ENCODE measurements around the gene LLCFC1. TPM values are rescaled to one million over a fixed set of nuclear protein-coding genes. Genes with fewer than 3 reads are reported as not detected.

The LLCFC1 gene
- total RNA-seq, 1 donor = not detected

- no peak for TF ChIP-seq CTCF (IDR thresholded peaks at IDR 0.05; ENCODE audit: insufficient read depth, low read length)
- H3K4me3 ChIP-seq (ENCODE audit: low read depth, low read length) = no peak overlapping the region
- no peak for DNase-seq (ENCODE audit: low read depth)
These were observed 673 bp upstream of the LLCFC1 start for GRCh38 chr7:142938611-142939010.

GRCh38 chr7:142940966-142941535, 1.8 kb downstream of the LLCFC1 start:
- H3K4me3 ChIP-seq (ENCODE audit: low read depth, low read length) = no peak overlapping the region
- no peak for TF ChIP-seq CTCF (IDR thresholded peaks at IDR 0.05; ENCODE audit: insufficient read depth, low read length)

DNA sequence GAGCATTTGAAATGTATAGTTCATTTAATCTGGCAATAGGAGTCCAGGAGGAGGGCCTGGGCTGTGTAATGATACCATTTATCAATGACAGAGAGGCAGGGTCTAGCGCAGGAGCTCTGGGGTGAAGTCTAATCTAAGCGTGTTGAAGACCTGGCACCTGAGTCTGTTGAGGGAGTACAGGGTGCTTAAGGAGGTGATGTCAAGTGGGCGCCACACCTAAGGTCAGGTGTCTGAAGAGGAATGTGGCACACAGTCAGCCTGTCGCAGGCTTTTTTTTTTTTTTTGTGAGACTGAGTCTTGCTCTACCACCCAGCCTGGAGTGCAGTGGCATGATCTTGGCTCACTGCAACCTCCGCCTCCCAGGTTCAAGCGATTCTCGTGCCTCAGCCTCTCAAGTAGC, 2.3 kb downstream of the LLCFC1 start:
- H3K4me3 ChIP-seq (ENCODE audit: low read depth, low read length) = no peak overlapping the region
- TF ChIP-seq CTCF (IDR thresholded peaks at IDR 0.05; ENCODE audit: insufficient read depth, low read length) = no peak
- no peak for DNase-seq (ENCODE audit: low read depth)

More at GRCh38 chr7:142940966-142941535, 1.8 kb downstream of the LLCFC1 start:
- DNase-seq (ENCODE audit: low read depth) = no peak

GRCh38 chr7:142942746-142943145, 3.5 kb downstream of the LLCFC1 start:
- TF ChIP-seq CTCF (IDR thresholded peaks at IDR 0.05; ENCODE audit: insufficient read depth, low read length) = no peak
- no peak overlapping the region for H3K4me3 ChIP-seq (ENCODE audit: low read depth, low read length)
- no peak for DNase-seq (ENCODE audit: low read depth)

- no peak for DNase-seq (ENCODE audit: low read depth)
- no peak for TF ChIP-seq CTCF (IDR thresholded peaks at IDR 0.05; ENCODE audit: insufficient read depth, low read length)
- no peak overlapping the region for H3K4me3 ChIP-seq (ENCODE audit: low read depth, low read length)
These were observed 4.5 kb downstream of the LLCFC1 start for GRCh38 chr7:142943706-142944268.

DNA sequence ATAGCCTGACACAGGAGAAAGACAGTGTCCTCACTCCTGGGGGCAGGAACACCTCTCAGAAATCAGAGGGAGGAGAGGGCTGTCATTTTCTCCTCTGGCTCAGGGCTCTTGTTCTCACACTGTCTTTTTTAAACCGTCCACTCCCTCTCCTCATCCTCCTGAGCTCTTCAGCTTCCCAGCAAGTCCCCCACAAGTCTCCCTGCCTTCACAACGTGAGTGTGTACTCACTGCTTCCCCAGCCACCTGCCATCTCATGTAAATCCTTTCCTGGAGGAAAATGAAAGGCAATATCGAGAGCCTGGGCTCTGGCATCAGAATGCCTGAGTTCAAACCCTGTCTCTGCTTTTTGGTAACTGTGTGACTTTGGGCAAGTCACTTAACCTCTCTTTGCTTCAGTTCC, 5.7 kb downstream of the LLCFC1 start:
- DNase-seq (ENCODE audit: low read depth) = no peak
- no peak overlapping the region for H3K4me3 ChIP-seq (ENCODE audit: low read depth, low read length)
- TF ChIP-seq CTCF (IDR thresholded peaks at IDR 0.05; ENCODE audit: insufficient read depth, low read length) = no peak

- no peak for TF ChIP-seq CTCF (IDR thresholded peaks at IDR 0.05; ENCODE audit: insufficient read depth, low read length)
- DNase-seq (ENCODE audit: low read depth) = no peak
- H3K4me3 ChIP-seq (ENCODE audit: low read depth, low read length) = no peak overlapping the region
These were observed 9.3 kb downstream of the LLCFC1 start for GRCh38 chr7:142948603-142949002.
